HPDE6-E6E7 (cell line): Measurements from ENCODE around the gene LRRC53.

Source experiments
- DNase-seq: peaks from one replicate; pipeline ENCODE4 v3.0.0; 2011; ENCODE audit warnings: missing footprints; ENCODE audit errors: extremely low spot score

Gene LRRC53

GRCh38 chr1:74430342-74430934 lies 82.0 kb downstream of the LRRC53 start:
- DNase-seq, result no peak

GRCh38 chr1:74429580-74429979 lies 82.8 kb downstream of the LRRC53 start:
- DNase-seq, result no peak

DNA sequence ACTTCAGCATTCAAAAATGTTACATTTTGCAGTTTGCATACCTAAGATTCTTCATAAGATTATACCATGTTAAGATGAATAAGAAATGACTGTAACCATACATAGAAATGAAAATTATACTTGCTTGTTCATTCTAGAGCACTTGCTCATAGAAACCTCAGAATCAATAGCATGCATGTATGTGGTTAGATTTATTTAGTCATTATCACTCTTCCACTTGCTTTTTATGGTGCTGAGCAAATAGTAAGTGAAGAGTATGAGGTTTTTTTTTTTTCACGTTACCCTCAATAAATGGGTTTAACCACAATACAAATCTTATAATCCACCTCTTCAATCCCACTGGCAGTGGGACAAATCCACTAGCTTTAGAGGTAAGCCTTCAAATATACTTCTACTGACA lies 84.7 kb downstream of the LRRC53 start:
- DNase-seq, result no peak

GRCh38 chr1:74426208-74426937 lies 86.0 kb downstream of the LRRC53 start:
- no peak for DNase-seq

- no peak for DNase-seq
Measured at GRCh38 chr1:74425676-74426075, 86.7 kb downstream of the LRRC53 start.

DNA sequence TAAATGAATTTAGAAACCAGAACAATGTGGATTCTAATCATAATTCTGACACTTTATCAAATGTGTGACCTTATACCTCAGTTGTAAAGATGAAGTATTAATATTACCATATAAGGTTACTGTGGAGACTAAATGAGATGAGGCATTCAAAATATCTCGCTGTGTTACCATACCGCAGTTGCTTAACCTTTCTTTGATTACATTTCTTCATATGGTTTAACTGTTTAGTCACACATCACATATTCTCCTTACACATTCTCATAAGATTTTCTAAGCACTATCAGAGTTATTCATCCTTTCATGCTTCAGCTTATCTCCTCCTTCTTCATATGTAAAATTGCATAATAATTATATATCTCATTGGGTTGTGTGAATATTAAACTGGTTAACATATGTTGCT lies 88.9 kb downstream of the LRRC53 start:
- no peak for DNase-seq

GRCh38 chr1:74422421-74423292 lies 89.8 kb downstream of the LRRC53 start:
- DNase-seq, result no peak

- DNase-seq, result no peak
Measured at GRCh38 chr1:74420467-74420866, 91.9 kb downstream of the LRRC53 start.
